SK-N-SH treated with all-trans-retinoic acid at 6 μM for 48 hours (cell line): ENCODE measurements around the gene NXN.
"Not testable (repeated sequence)": the region's sequence is repeated elsewhere in the genome, so short reads cannot be mapped to it uniquely, and the experiment has no call there.

ENCODE experiments used
- ATAC-seq: fragments of 200-7000 bp; cut with Tn5 transposase; 3 replicates; pipeline ENCODE4 v1.9.1; 2020; ENCODE audit warnings: mild to moderate bottlenecking, moderate library complexity
- ARNTL ChIP-seq: fragments of 450-650 bp; formaldehyde crosslinking; IDR thresholded peaks from 2 replicates; pipeline ENCODE4 v1.5.0; 2020; ENCODE audit warnings: low read depth, mild to moderate bottlenecking, moderate library complexity, borderline replicate concordance
- BACH2 ChIP-seq: fragments of 250-450 bp; sonication (Bioruptor Pico); IDR thresholded peaks from 2 replicates; pipeline ENCODE4 v1.9.0; 2021; ENCODE audit warnings: mild to moderate bottlenecking, borderline replicate concordance
- CSDC2 ChIP-seq: fragments of 250-450 bp; sonication (Bioruptor Pico); IDR thresholded peaks from 2 replicates; pipeline ENCODE4 v1.5.0; 2020; ENCODE audit warnings: mild to moderate bottlenecking, moderate library complexity
- ESRRG ChIP-seq: fragments of 250-450 bp; sonication (Bioruptor Pico); IDR thresholded peaks from 2 replicates; pipeline ENCODE4 v1.6.1; 2021; ENCODE audit warnings: mild to moderate bottlenecking
- GLIS3 ChIP-seq: fragments of 250-450 bp; sonication (Bioruptor Pico); IDR thresholded peaks from 2 replicates; pipeline ENCODE4 v1.5.0; 2020; ENCODE audit warnings: mild to moderate bottlenecking, moderate library complexity
- ISL1 ChIP-seq: fragments of 250-450 bp; sonication (Bioruptor Pico); IDR thresholded peaks from 2 replicates; pipeline ENCODE4 v2.1.2; 2022; ENCODE audit warnings: mild to moderate bottlenecking, moderate library complexity
- PPARA ChIP-seq: fragments of 250-450 bp; sonication (Bioruptor Pico); IDR thresholded peaks from 2 replicates; pipeline ENCODE4 v1.5.0; 2020; ENCODE audit warnings: mild to moderate bottlenecking, borderline replicate concordance
- RARB ChIP-seq: fragments of 250-450 bp; sonication (Bioruptor Pico); IDR thresholded peaks from 2 replicates; pipeline ENCODE4 v1.8.0; 2021; ENCODE audit warnings: mild to moderate bottlenecking, moderate library complexity
- SNAI2 ChIP-seq: fragments of 250-450 bp; sonication (Bioruptor Pico); IDR thresholded peaks from 2 replicates; pipeline ENCODE4 v1.5.0; 2020; ENCODE audit warnings: mild to moderate bottlenecking, moderate library complexity
- TCF4 ChIP-seq: fragments of 250-450 bp; sonication (Bioruptor Pico); IDR thresholded peaks from 2 replicates; pipeline ENCODE4 v1.8.0; 2021; ENCODE audit warnings: mild to moderate bottlenecking, moderate library complexity, borderline replicate concordance
- TOX ChIP-seq: fragments of 250-450 bp; sonication (Bioruptor Pico); IDR thresholded peaks from 2 replicates; pipeline ENCODE4 v1.8.0; 2021; ENCODE audit warnings: mild to moderate bottlenecking, moderate library complexity, borderline replicate concordance
- ZC3H10 ChIP-seq: fragments of 250-450 bp; sonication (Bioruptor Pico); IDR thresholded peaks from 2 replicates; pipeline ENCODE4 v1.5.1; 2021; ENCODE audit warnings: mild to moderate bottlenecking, moderate library complexity
- ZFP30 ChIP-seq: fragments of 450-650 bp; formaldehyde crosslinking; IDR thresholded peaks from 2 replicates; pipeline ENCODE4 v1.5.0; 2022; ENCODE audit warnings: mild to moderate bottlenecking, moderate library complexity
- ZNF565 ChIP-seq: fragments of 450-650 bp; formaldehyde crosslinking; conservative IDR thresholded peaks from 2 replicates; pipeline ENCODE4 v1.5.0; 2020; ENCODE audit warnings: low read depth, mild to moderate bottlenecking, moderate library complexity
- ZNF8 ChIP-seq: fragments of 450-650 bp; formaldehyde crosslinking; IDR thresholded peaks from 2 replicates; pipeline ENCODE4 v1.5.0; 2020; ENCODE audit warnings: mild to moderate bottlenecking, moderate library complexity
- TF ChIP-seq, protein P1 (sequence below): fragments of 250-450 bp; sonication (Bioruptor Pico); IDR thresholded peaks from 2 replicates; pipeline ENCODE4 v1.8.0; 2020; ENCODE audit warnings: mild to moderate bottlenecking, moderate library complexity, borderline replicate concordance
- TF ChIP-seq, protein P2 (sequence below): fragments of 250-450 bp; sonication (Bioruptor Pico); IDR thresholded peaks from 2 replicates; pipeline ENCODE4 v1.8.0; 2021; ENCODE audit warnings: low read depth, mild to moderate bottlenecking, moderate library complexity, borderline replicate concordance
- TF ChIP-seq, protein P3 (sequence below): fragments of 250-450 bp; sonication (Bioruptor Pico); IDR thresholded peaks from 2 replicates; pipeline ENCODE4 v1.5.1; 2021; ENCODE audit warnings: mild to moderate bottlenecking, moderate library complexity

The NXN gene

GRCh38 chr17:846901-847843 is 132.4 kb downstream of the NXN start (continued):
- TF ChIP-seq, protein P1, sequence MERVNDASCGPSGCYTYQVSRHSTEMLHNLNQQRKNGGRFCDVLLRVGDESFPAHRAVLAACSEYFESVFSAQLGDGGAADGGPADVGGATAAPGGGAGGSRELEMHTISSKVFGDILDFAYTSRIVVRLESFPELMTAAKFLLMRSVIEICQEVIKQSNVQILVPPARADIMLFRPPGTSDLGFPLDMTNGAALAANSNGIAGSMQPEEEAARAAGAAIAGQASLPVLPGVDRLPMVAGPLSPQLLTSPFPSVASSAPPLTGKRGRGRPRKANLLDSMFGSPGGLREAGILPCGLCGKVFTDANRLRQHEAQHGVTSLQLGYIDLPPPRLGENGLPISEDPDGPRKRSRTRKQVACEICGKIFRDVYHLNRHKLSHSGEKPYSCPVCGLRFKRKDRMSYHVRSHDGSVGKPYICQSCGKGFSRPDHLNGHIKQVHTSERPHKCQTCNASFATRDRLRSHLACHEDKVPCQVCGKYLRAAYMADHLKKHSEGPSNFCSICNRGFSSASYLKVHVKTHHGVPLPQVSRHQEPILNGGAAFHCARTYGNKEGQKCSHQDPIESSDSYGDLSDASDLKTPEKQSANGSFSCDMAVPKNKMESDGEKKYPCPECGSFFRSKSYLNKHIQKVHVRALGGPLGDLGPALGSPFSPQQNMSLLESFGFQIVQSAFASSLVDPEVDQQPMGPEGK, result no peak
- TF ChIP-seq CSDC2 (CRISPR knock-in tag), result no peak

DNA sequence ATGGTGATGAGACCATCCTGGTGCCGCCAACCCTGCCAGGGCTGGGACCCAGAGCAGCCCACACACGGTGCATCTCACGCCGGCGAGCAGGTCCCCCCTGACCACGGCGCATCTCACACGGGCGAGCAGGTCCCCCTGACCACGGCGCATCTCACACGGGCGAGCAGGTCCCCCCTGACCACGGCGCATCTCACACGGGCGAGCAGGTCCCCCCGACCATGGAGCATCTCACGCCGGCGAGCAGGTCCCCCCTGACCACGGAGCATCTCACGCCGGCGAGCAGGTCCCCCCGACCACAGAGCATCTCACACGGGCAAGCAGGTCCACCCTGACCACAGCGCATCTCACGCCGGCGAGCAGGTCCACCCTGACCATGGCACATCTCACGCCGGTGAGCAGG is 138.3 kb downstream of the NXN start:
- ATAC-seq, result no peak
- TF ChIP-seq RARB (CRISPR knock-in tag) (no peak), ZNF565 (CRISPR knock-in tag) (no peak), ISL1 (CRISPR knock-in tag) (no peak), ZFP30 (no peak), ZNF8 (CRISPR knock-in tag) (no peak), ZC3H10 (CRISPR knock-in tag) (no peak), BACH2 (CRISPR knock-in tag) (no peak)

DNA sequence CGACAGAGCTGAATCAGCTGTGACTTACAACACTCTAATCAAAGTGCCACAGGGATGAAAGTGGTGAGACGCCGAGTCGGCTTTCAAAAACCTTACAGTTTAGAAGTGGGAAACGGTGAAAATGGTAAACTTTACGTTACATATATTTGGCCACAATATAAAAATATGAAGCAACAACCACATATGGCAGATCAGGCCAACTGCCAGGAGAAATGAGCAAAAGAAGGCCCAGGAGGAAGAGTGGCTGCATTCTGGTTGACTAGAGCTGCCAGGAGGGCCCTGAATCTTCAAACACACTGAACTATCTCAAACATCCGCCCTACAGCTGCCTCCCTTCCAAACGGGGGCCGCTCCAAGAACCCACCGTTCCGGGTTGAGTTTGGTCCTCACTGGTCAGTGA is 141.1 kb downstream of the NXN start:
- no peak for ATAC-seq

DNA sequence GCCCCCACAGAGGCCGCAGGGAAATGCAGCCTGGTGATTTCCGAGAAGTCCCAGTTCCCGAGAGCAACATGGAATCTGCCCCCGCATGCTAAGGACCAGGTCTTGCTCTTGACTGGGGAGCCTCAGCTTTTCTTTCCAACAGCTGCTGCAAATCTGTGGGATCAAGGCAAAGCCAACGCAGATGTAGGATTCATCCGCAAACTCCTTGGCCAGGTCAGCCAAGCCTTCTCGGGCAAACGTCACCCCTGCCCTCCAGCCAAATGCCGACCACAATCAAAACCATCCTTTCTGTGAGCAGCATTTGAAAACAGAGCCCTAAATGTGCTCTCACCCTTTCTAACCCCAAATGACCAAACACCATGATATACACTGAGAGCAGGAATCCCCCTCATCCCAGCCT is 143.4 kb downstream of the NXN start:
- TF ChIP-seq ESRRG, result no peak
- no peak for TF ChIP-seq PPARA (CRISPR knock-in tag)
- TF ChIP-seq SNAI2 (CRISPR knock-in tag), result no peak
- no peak for TF ChIP-seq ZFP30
- no peak for TF ChIP-seq GLIS3
- TF ChIP-seq ZC3H10 (CRISPR knock-in tag), result no peak
- TF ChIP-seq ZNF8 (CRISPR knock-in tag), result no peak
- TF ChIP-seq ZNF565 (CRISPR knock-in tag), result no peak
- TF ChIP-seq CSDC2 (CRISPR knock-in tag), result no peak
- TF ChIP-seq TOX, result no peak
- TF ChIP-seq BACH2 (CRISPR knock-in tag), result no peak
- TF ChIP-seq, protein P2, sequence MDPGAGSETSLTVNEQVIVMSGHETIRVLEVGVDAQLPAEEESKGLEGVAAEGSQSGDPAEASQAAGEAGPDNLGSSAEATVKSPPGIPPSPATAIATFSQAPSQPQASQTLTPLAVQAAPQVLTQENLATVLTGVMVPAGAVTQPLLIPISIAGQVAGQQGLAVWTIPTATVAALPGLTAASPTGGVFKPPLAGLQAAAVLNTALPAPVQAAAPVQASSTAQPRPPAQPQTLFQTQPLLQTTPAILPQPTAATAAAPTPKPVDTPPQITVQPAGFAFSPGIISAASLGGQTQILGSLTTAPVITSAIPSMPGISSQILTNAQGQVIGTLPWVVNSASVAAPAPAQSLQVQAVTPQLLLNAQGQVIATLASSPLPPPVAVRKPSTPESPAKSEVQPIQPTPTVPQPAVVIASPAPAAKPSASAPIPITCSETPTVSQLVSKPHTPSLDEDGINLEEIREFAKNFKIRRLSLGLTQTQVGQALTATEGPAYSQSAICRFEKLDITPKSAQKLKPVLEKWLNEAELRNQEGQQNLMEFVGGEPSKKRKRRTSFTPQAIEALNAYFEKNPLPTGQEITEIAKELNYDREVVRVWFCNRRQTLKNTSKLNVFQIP (CRISPR knock-in tag), result no peak
- no peak for TF ChIP-seq TCF4 (CRISPR knock-in tag)
- TF ChIP-seq, protein P3, sequence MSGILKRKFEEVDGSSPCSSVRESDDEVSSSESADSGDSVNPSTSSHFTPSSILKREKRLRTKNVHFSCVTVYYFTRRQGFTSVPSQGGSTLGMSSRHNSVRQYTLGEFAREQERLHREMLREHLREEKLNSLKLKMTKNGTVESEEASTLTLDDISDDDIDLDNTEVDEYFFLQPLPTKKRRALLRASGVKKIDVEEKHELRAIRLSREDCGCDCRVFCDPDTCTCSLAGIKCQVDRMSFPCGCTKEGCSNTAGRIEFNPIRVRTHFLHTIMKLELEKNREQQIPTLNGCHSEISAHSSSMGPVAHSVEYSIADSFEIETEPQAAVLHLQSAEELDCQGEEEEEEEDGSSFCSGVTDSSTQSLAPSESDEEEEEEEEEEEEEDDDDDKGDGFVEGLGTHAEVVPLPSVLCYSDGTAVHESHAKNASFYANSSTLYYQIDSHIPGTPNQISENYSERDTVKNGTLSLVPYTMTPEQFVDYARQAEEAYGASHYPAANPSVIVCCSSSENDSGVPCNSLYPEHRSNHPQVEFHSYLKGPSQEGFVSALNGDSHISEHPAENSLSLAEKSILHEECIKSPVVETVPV (CRISPR knock-in tag), result no peak
- TF ChIP-seq ARNTL (CRISPR knock-in tag), result no peak
- no peak for TF ChIP-seq ISL1 (CRISPR knock-in tag)
- TF ChIP-seq, protein P1, result no peak
- peak; percentile 22 for ATAC-seq

More for the DNA sequence above, 141.1 kb downstream of the NXN start:
- TF ChIP-seq ZNF565 (CRISPR knock-in tag), result no peak
- TF ChIP-seq, protein P3 (CRISPR knock-in tag), result no peak
- no peak for TF ChIP-seq CSDC2 (CRISPR knock-in tag)
- no peak for TF ChIP-seq RARB (CRISPR knock-in tag)
- TF ChIP-seq ISL1 (CRISPR knock-in tag), result no peak
- no peak for TF ChIP-seq ESRRG

DNA sequence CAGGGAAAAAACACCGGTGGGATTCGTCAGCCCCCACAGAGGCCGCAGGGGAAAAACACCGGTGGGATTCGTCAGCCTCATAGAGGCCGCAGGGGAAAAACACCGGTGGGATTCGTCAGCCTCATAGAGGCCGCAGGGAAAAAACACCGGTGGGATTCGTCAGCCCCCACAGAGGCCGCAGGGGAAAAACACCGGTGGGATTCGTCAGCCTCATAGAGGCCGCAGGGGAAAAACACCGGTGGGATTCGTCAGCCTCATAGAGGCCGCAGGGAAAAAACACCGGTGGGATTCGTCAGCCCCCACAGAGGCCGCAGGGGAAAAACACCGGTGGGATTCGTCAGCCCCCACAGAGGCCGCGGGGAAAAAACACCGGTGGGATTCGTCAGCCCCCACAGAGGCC is 143.9 kb downstream of the NXN start:
- ATAC-seq, result not testable (repeated sequence)
